Tibial nerve (tissue), 4 donors: ENCODE data around the gene ARL14EP. TPM values are rescaled to one million over a fixed set of nuclear protein-coding genes. Genes with fewer than 3 reads are reported as not detected.

ENCODE experiments used
- DNase-seq, 2 donors: peaks; one replicate each; pipeline ENCODE4 v3.0.0-alpha.2; 2019; ENCODE audit warnings: low spot score in 2 of 2
- H3K27ac ChIP-seq, 4 donors: fragments of 200-600 bp; sonication (generic) in 3 of 4; one replicate each; pipeline ENCODE4 v1.5.1; 2017 to 2019; ENCODE audit warnings: mild to moderate bottlenecking in 1 of 4
- H3K27me3 ChIP-seq, 2 donors: fragments of 200-600 bp; sonication (generic) in 1 of 2; one replicate each; pipeline versions ENCODE4 v1.5.1 to v1.6.0; 2017 to 2019
- H3K36me3 ChIP-seq, 3 donors: fragments of 200-600 bp; sonication (generic); one replicate each; pipeline ENCODE4 v1.5.1; 2018 to 2019
- H3K4me1 ChIP-seq, 4 donors: fragments of 200-600 bp; sonication (generic) in 3 of 4; one replicate each; pipeline ENCODE4 v1.5.1; 2017 to 2019
- H3K4me3 ChIP-seq, 4 donors: fragments of 200-600 bp; sonication (generic) in 3 of 4; one replicate each; pipeline ENCODE4 v1.5.1; 2017 to 2019; ENCODE audit warnings: mild to moderate bottlenecking in 1 of 4, moderate library complexity in 1 of 4
- H3K9me3 ChIP-seq, 4 donors: fragments of 200-600 bp; sonication (generic) in 3 of 4; one replicate each; pipeline ENCODE4 v1.5.1; 2017 to 2019
- CTCF ChIP-seq, 5 experiments: fragments of 200-600 bp in 3 of 5; fragments of 450-650 bp in 2 of 5; sonication (generic) in 3 of 5; IDR thresholded peaks; one replicate each; pipeline ENCODE4 v1.5.1; 2016 to 2019; ENCODE audit warnings: antibody characterized with exemption in 5 of 5, mild to moderate bottlenecking in 3 of 5, moderate library complexity in 2 of 5
- EP300 ChIP-seq, 2 donors: sonication (generic); formaldehyde crosslinking; IDR thresholded peaks; one replicate each; pipeline ENCODE4 v1.6.1; 2017; ENCODE audit warnings: antibody characterized with exemption in 2 of 2, mild to moderate bottlenecking in 1 of 2
- POLR2A ChIP-seq, 2 donors: fragments of 450-650 bp; IDR thresholded peaks; one replicate each; pipeline ENCODE4 v1.6.1; 2017; ENCODE audit warnings: antibody characterized with exemption in 2 of 2, mild to moderate bottlenecking in 2 of 2, moderate library complexity in 2 of 2
- WGBS, 2 donors: methylation state at CpG; one replicate each; pipeline ENCODE4 v1.1.5; 2018; 5-methylcytosine and 5-hydroxymethylcytosine counted together
- total RNA-seq, 4 donors: library from RNA; depleted of rRNA; stranded (reverse); fragments of >200 nt; gene quantifications; one replicate each; pipeline ENCODE4 v1.1.0, GENCODE V29; 2016

Gene ARL14EP
- total RNA-seq, 4 donors from 2014 or later, result 12.1 to 20.8 (median 16.1) TPM

- 90% methylated on average over 3 of the region's 3 CpGs for WGBS, 2 donors
Measured at GRCh38 chr11:30284836-30285235, 38.1 kb upstream of the ARL14EP start.

GRCh38 chr11:30285416-30286121, 37.3 kb upstream of the ARL14EP start:
- no peak overlapping the region for H3K4me3 ChIP-seq
- H3K27ac ChIP-seq, result no peak overlapping the region
- H3K27me3 ChIP-seq, result no peaks in the 10 kb centered on the region
- no peaks in the 10 kb centered on the region for H3K4me1 ChIP-seq
- TF ChIP-seq POLR2A (IDR thresholded peaks at IDR 0.05) (no peak), CTCF (IDR thresholded peaks at IDR 0.05) (no peak), EP300 (IDR thresholded peaks at IDR 0.05) (no peak)
- H3K36me3 ChIP-seq, result no peaks in the 10 kb centered on the region
- peaks cover 0 to 5% (median 0%) of the 10 kb centered on the region in 4 donors for H3K9me3 ChIP-seq
- WGBS, 2 donors, result 67 to 73% methylated on average over 3 of the region's 3 CpGs
- DNase-seq, result no peak

More at GRCh38 chr11:30284836-30285235, 38.1 kb upstream of the ARL14EP start:
- no peak for TF ChIP-seq EP300 (IDR thresholded peaks at IDR 0.05)
- no peak for TF ChIP-seq POLR2A (IDR thresholded peaks at IDR 0.05)
- no peak for TF ChIP-seq CTCF (IDR thresholded peaks at IDR 0.05)
- H3K27me3 ChIP-seq, result no peaks in the 10 kb centered on the region
- no peaks in the 10 kb centered on the region for H3K36me3 ChIP-seq
- peaks cover 0 to 5% (median 0%) of the 10 kb centered on the region in 4 donors for H3K9me3 ChIP-seq
- no peak for DNase-seq
- H3K27ac ChIP-seq, result no peak overlapping the region
- H3K4me3 ChIP-seq, result no peak overlapping the region
- no peaks in the 10 kb centered on the region for H3K4me1 ChIP-seq

- no peaks in the 10 kb centered on the region for H3K27me3 ChIP-seq
- H3K27ac ChIP-seq, result no peak overlapping the region
- TF ChIP-seq EP300 (IDR thresholded peaks at IDR 0.05) (no peak), POLR2A (IDR thresholded peaks at IDR 0.05) (no peak), CTCF (IDR thresholded peaks at IDR 0.05) (no peak)
- DNase-seq, result no peak
- no peaks in the 10 kb centered on the region for H3K9me3 ChIP-seq
- H3K36me3 ChIP-seq, result no peaks in the 10 kb centered on the region
- no peaks in the 10 kb centered on the region for H3K4me1 ChIP-seq
- no peak overlapping the region for H3K4me3 ChIP-seq
- 66 to 70% methylated on average over 4 of the region's 4 CpGs for WGBS, 2 donors
Measured at GRCh38 chr11:30291331-30291730, 31.6 kb upstream of the ARL14EP start.

GRCh38 chr11:30292545-30292944, 30.4 kb upstream of the ARL14EP start:
- Histone ChIP-seq H3K27ac (no peak overlapping the region), H3K36me3 (no peaks in the 10 kb centered on the region), H3K9me3 (no peaks in the 10 kb centered on the region), H3K4me1 (no peaks in the 10 kb centered on the region), H3K4me3 (no peak overlapping the region), H3K27me3 (no peaks in the 10 kb centered on the region)
- 90 to 91% methylated on average over 2 of the region's 2 CpGs for WGBS, 2 donors
- no peak for DNase-seq
- TF ChIP-seq EP300 (IDR thresholded peaks at IDR 0.05), result no peak
- TF ChIP-seq CTCF (IDR thresholded peaks at IDR 0.05), result no peak
- no peak for TF ChIP-seq POLR2A (IDR thresholded peaks at IDR 0.05)

- TF ChIP-seq POLR2A (IDR thresholded peaks at IDR 0.05), result no peak
- TF ChIP-seq CTCF (IDR thresholded peaks at IDR 0.05), result no peak
- no peak for DNase-seq
- H3K9me3 ChIP-seq, result no peaks in the 10 kb centered on the region
- H3K4me1 ChIP-seq, result no peaks in the 10 kb centered on the region
- no peak overlapping the region for H3K4me3 ChIP-seq
- H3K36me3 ChIP-seq, result no peaks in the 10 kb centered on the region
- WGBS, 2 donors, result 78 to 98% methylated on average over 5 to 6 of the region's 8 CpGs
- no peaks in the 10 kb centered on the region for H3K27me3 ChIP-seq
- H3K27ac ChIP-seq, result no peak overlapping the region
Measured at GRCh38 chr11:30295178-30295885, 27.6 kb upstream of the ARL14EP start.
